SU-DHL-6 (cell line): ENCODE data around the gene NKAP.

Experiments used
- EZH2phosphoT487 ChIP-seq: fragments of 200-600 bp; sonication (generic), shearing (Covaris generic); conservative IDR thresholded peaks from 2 replicates; pipeline ENCODE4 v1.6.1; 2018; ENCODE audit warnings: mild to moderate bottlenecking, antibody characterized with exemption, low read length, moderate library complexity, mixed read lengths
- TF ChIP-seq, protein P1 (sequence below): fragments of 200-600 bp; sonication (generic); IDR thresholded peaks from one replicate; pipeline ENCODE4 v1.5.1; 2017; ENCODE audit warnings: antibody characterized with exemption, mild to moderate bottlenecking, low read length, moderate library complexity; ENCODE audit not compliant: insufficient read depth, poor library complexity, severe bottlenecking

DNA sequence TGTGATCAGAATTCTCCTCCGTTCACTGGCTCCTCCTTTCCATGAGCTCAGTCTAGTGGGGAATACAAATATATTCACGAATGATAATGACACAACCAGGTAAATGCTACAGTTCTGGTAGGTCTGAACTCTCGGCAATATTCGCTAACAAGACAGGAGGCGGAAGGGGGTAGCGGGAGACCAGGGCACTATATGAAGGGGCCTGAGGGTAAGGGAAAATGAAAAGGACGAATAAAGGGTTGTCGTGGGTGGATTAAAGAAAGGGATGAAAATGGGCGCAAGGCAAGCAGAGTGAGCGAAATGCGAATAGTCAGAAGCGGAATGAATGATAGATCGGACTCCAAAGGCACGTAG, 743 bp downstream of the NKAP start:
- TF ChIP-seq, protein P1, sequence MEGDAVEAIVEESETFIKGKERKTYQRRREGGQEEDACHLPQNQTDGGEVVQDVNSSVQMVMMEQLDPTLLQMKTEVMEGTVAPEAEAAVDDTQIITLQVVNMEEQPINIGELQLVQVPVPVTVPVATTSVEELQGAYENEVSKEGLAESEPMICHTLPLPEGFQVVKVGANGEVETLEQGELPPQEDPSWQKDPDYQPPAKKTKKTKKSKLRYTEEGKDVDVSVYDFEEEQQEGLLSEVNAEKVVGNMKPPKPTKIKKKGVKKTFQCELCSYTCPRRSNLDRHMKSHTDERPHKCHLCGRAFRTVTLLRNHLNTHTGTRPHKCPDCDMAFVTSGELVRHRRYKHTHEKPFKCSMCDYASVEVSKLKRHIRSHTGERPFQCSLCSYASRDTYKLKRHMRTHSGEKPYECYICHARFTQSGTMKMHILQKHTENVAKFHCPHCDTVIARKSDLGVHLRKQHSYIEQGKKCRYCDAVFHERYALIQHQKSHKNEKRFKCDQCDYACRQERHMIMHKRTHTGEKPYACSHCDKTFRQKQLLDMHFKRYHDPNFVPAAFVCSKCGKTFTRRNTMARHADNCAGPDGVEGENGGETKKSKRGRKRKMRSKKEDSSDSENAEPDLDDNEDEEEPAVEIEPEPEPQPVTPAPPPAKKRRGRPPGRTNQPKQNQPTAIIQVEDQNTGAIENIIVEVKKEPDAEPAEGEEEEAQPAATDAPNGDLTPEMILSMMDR = no peak
- TF ChIP-seq EZH2phosphoT487 = no peak
